GM12878 (cell line): Measurements from ENCODE around the gene STX8. TPM values are rescaled to one million over a fixed set of nuclear protein-coding genes. Genes with fewer than 3 reads are reported as not detected.

Experiments used
- ATAC-seq: fragments of 200-7000 bp; cut with Tn5 transposase; 3 replicates; pipeline ENCODE4 v1.9.1; 2020; ENCODE audit warnings: mild to moderate bottlenecking, moderate library complexity
- BruUV-seq: library from RNA; stranded (reverse); fragments of 400-500 nt; replicated peaks from 2 replicates; lab custom pipeline; 2021; lab: Mats Ljungman, UMichigan
- CTCF ChIA-PET: fragments of 300-600 bp; sonication (Branson Sonifier 250); formaldehyde crosslinking; extraction: SDS; loops from one replicate; lab custom pipeline; 2021; ENCODE audit warnings: inconsistent platforms; lab: Yijun Ruan, JAX
- POLR2A ChIA-PET: fragments of 350-600 bp; formaldehyde crosslinking; extraction: SDS; loops from one replicate; lab custom pipeline; 2021; ENCODE audit warnings: inconsistent platforms; lab: Charles Lee
- RAD21 ChIA-PET: fragments of 300-600 bp; sonication (Branson Sonifier 250); formaldehyde crosslinking; loops from one replicate; lab custom pipeline; 2023; ENCODE audit warnings: antibody characterized with exemption; ENCODE audit not compliant: unreplicated experiment; lab: Charles Lee
- SMC1A ChIA-PET: fragments of 300-600 bp; sonication (Branson Sonifier 250); formaldehyde crosslinking; loops from one replicate; lab custom pipeline; 2023; ENCODE audit not compliant: unreplicated experiment, uncharacterized antibody; lab: Charles Lee
- DNase-seq: peaks from one replicate; pipeline ENCODE4 v3.0.0-alpha.2; 2011; ENCODE audit warnings: low read depth, low spot score
- FAIRE-seq: peaks from 3 replicates; lab custom pipeline; 2011; peaks lifted over from hg19 to GRCh38; lab: Jason Lieb, UNC
- H2AFZ ChIP-seq: 2 replicates; pipeline ENCODE4 v1.6.0; 2011; ENCODE audit warnings: low read depth, low read length, control low read depth; ENCODE audit not compliant: control insufficient read depth
- H3K27ac ChIP-seq: 2 replicates; pipeline ENCODE4 v1.5.1; 2011; ENCODE audit warnings: control low read depth; ENCODE audit not compliant: control insufficient read depth, insufficient read depth
- H3K27me3 ChIP-seq, 2 experiments: replicated peaks in 1 of 2; 2 replicates each; pipeline versions ENCODE4 v1.6.0 to v1.6.1; 2011; ENCODE audit warnings: low read length in 1 of 2; ENCODE audit not compliant: control insufficient read depth in 2 of 2, insufficient read depth in 2 of 2
- H3K36me3 ChIP-seq, 2 experiments: 2 replicates each; pipeline ENCODE4 v1.5.1; 2011; ENCODE audit warnings: low read length in 1 of 2; ENCODE audit not compliant: control insufficient read depth in 2 of 2, insufficient read depth in 2 of 2
- H3K4me1 ChIP-seq: 2 replicates; pipeline ENCODE4 v1.6.1; 2011; ENCODE audit warnings: mild to moderate bottlenecking, low read length, moderate library complexity, mixed read lengths; ENCODE audit not compliant: control insufficient read depth, insufficient read depth
- H3K4me2 ChIP-seq: 2 replicates; pipeline ENCODE4 v1.6.0; 2011; ENCODE audit warnings: control low read depth; ENCODE audit not compliant: control insufficient read depth, insufficient read depth
- H3K4me3 ChIP-seq: fragments of 200-600 bp; sonication (generic); 2 replicates; pipeline ENCODE4 v1.5.1; 2016
- H3K79me2 ChIP-seq: 2 replicates; pipeline ENCODE4 v1.6.0; 2011; ENCODE audit warnings: low read length; ENCODE audit not compliant: control insufficient read depth, insufficient read depth
- H3K9ac ChIP-seq: 2 replicates; pipeline ENCODE4 v1.8.0; 2011; ENCODE audit warnings: low read length, control low read depth, mixed read lengths; ENCODE audit not compliant: control insufficient read depth, insufficient read depth
- H3K9me3 ChIP-seq: replicated peaks from 3 replicates; pipeline ENCODE4 v1.5.1; 2011; ENCODE audit warnings: mild to moderate bottlenecking, low read length; ENCODE audit not compliant: control insufficient read depth, insufficient read depth
- H4K20me1 ChIP-seq: 2 replicates; pipeline ENCODE4 v1.6.0; 2011; ENCODE audit not compliant: control insufficient read depth, insufficient read depth
- BCLAF1 ChIP-seq: fragments of 450-650 bp; IDR thresholded peaks from 2 replicates; pipeline ENCODE4 v1.6.1; 2017; ENCODE audit warnings: antibody characterized with exemption, mild to moderate bottlenecking, moderate library complexity
- CREM ChIP-seq: IDR thresholded peaks from 2 replicates; pipeline ENCODE4 v1.6.1; 2014; ENCODE audit warnings: antibody characterized with exemption, low read depth
- CTCF ChIP-seq, 3 experiments: IDR thresholded peaks in 2 of 3; conservative IDR thresholded peaks in 1 of 3; 2 replicates each; pipeline ENCODE4 v1.5.1; 2011; ENCODE audit warnings: low read depth in 3 of 3, low read length in 3 of 3, mild to moderate bottlenecking in 3 of 3, control low read depth in 2 of 3, moderate library complexity in 2 of 3, inconsistent platforms in 1 of 3, mixed read lengths in 1 of 3; ENCODE audit not compliant: control insufficient read depth in 2 of 3, insufficient read depth in 1 of 3; ENCODE audit errors: extremely low read depth in 1 of 3
- JUNB ChIP-seq: IDR thresholded peaks from 2 replicates; pipeline ENCODE4 v1.6.1; 2016; ENCODE audit warnings: antibody characterized with exemption, mild to moderate bottlenecking
- NKRF ChIP-seq: fragments of 450-650 bp; conservative IDR thresholded peaks from 2 replicates; pipeline ENCODE4 v1.6.1; 2017; ENCODE audit warnings: mild to moderate bottlenecking, moderate library complexity
- NR2C2 ChIP-seq: IDR thresholded peaks from 2 replicates; pipeline ENCODE4 v1.6.1; 2011; ENCODE audit warnings: borderline replicate concordance, low read depth; ENCODE audit not compliant: control insufficient read depth, insufficient read length
- POLR2AphosphoS2 ChIP-seq: IDR thresholded peaks from 2 replicates; pipeline ENCODE4 v1.6.1; 2011; ENCODE audit warnings: low read depth, mild to moderate bottlenecking, low read length, improper control_type of control experiment, moderate library complexity
- WGBS: methylation state at CpG from one replicate; pipeline ENCODE4 v1.1.6; 2016; ENCODE audit warnings: low lambda C conversion rate; ENCODE audit not compliant: insufficient replicate concordance, insufficient coverage; ENCODE audit errors: missing lambda C conversion rate; 5-methylcytosine and 5-hydroxymethylcytosine counted together
- in situ Hi-C: fragments of 300-500 bp; cut with MboI; formaldehyde crosslinking; loops from 9 replicates; pipeline ENCODE4 v1.14.3; 2018; ENCODE audit warnings: mixed read lengths
- intact Hi-C: fragments of 100-400 bp; cut with micrococcal nuclease; formaldehyde crosslinking; loops from one replicate; pipeline ENCODE4 v1.14.2; 2022; ENCODE audit not compliant: unreplicated experiment
- polyA plus RNA-seq, 11 experiments: library from polyadenylated mRNA; depleted of rRNA in 4 of 11; unstranded in 6 of 11; stranded (reverse) in 5 of 11; fragments of >200 nt; fragmentation: Nextera tagmentation in 4 of 11; fragmentation: Illumina TruSeq in 1 of 11; extraction: Ambion mirVana in 4 of 11; extraction: Trizol in 1 of 11; gene quantifications; 1 replicate in 1 of 11; 2 replicates in 10 of 11; pipeline versions ENCODE4 v1.2.1 to v1.2.3, GENCODE V29; 2011 to 2016; ENCODE audit warnings: inconsistent platforms in 2 of 11, missing spikeins in 2 of 11, low read depth in 1 of 11
- total RNA-seq, 4 experiments: library from RNA; depleted of rRNA in 3 of 4; stranded (reverse); fragments of >200 nt in 3 of 4; fragmentation: Illumina TruSeq in 1 of 4; extraction: Trizol in 1 of 4; gene quantifications; 2 replicates each; pipeline versions ENCODE4 v1.2.1 to v1.2.3, GENCODE V29; 2013 to 2021

The STX8 gene
- total and polyA plus RNA-seq, 10 of the 15 experiments (the other 5 are each of a cell fraction or from before 2014, with no cell fraction given), result 47.9 to 151 (median 72.9) TPM

GRCh38 chr17:9401434-9401833 is 174.2 kb downstream of the STX8 start:
- Histone ChIP-seq H3K9me3 (no peaks in the 10 kb centered on the region), H3K9ac (no peak overlapping the region), H3K36me3 (no peaks in the 10 kb centered on the region), H2AFZ (no peak overlapping the region), H3K79me2 (no peaks in the 10 kb centered on the region), H3K4me2 (no peak overlapping the region), H4K20me1 (no peaks in the 10 kb centered on the region), H3K27ac (no peak overlapping the region), H3K27me3 (no peaks in the 10 kb centered on the region), H3K4me1 (no peaks in the 10 kb centered on the region), H3K4me3 (no peak overlapping the region)
- ChIA-PET RAD21 (interaction anchor here (1.6 kb wide), 1 partner anchor 13 kb away, joined by 3 read pairs; no protein-coding TSS in a partner anchor), SMC1A (no interaction called here), CTCF (interaction anchor here (0.5 to 2.3 kb wide), 4 partner anchors 9 to 132 kb away, joined by 3 to 16 read pairs (median 5); no protein-coding TSS in a partner anchor), POLR2A (no interaction called here)
- FAIRE-seq (no peak), DNase-seq (no peak), ATAC-seq (no peak)
- TF ChIP-seq POLR2AphosphoS2 (no peak), JUNB (no peak), NKRF (no peak), CREM (no peak), BCLAF1 (no peak), NR2C2 (no peak), CTCF (IDR thresholded peaks at IDR 0.05 in 2 of 3, conservative IDR thresholded peaks at IDR 0.05 in 1 of 3; ENCODE audit: control insufficient read depth in 2 of 3, extremely low read depth in 1 of 3, insufficient read depth in 1 of 3, low read depth in 3 of 3, low read length in 3 of 3) (no peak)
- intact Hi-C loops, result loop anchor here (5.0 kb wide), 1 partner anchor 121 kb away; no protein-coding TSS in a partner anchor
- 72% methylated on average over 4 of the region's 4 CpGs for WGBS
- in situ Hi-C loops, result loop anchor here (5.0 kb wide), 1 partner anchor 116 kb away; no protein-coding TSS in a partner anchor
- BruUV-seq, result no TSS peak
